GM12878 (cell line): ENCODE data around the gene ETV3L. TPM values are rescaled to one million over a fixed set of nuclear protein-coding genes. Genes with fewer than 3 reads are reported as not detected.

Source experiments
- ATAC-seq: fragments of 200-7000 bp; cut with Tn5 transposase; 3 replicates; pipeline ENCODE4 v1.9.1; 2020; ENCODE audit warnings: mild to moderate bottlenecking, moderate library complexity
- BruUV-seq: library from RNA; stranded (reverse); fragments of 400-500 nt; replicated peaks from 2 replicates; lab custom pipeline; 2021; lab: Mats Ljungman, UMichigan
- CTCF ChIA-PET: fragments of 300-600 bp; sonication (Branson Sonifier 250); formaldehyde crosslinking; extraction: SDS; loops from one replicate; lab custom pipeline; 2021; ENCODE audit warnings: inconsistent platforms; lab: Yijun Ruan, JAX
- POLR2A ChIA-PET: fragments of 350-600 bp; formaldehyde crosslinking; extraction: SDS; loops from one replicate; lab custom pipeline; 2021; ENCODE audit warnings: inconsistent platforms; lab: Charles Lee
- RAD21 ChIA-PET: fragments of 300-600 bp; sonication (Branson Sonifier 250); formaldehyde crosslinking; loops from one replicate; lab custom pipeline; 2023; ENCODE audit warnings: antibody characterized with exemption; ENCODE audit not compliant: unreplicated experiment; lab: Charles Lee
- SMC1A ChIA-PET: fragments of 300-600 bp; sonication (Branson Sonifier 250); formaldehyde crosslinking; loops from one replicate; lab custom pipeline; 2023; ENCODE audit not compliant: unreplicated experiment, uncharacterized antibody; lab: Charles Lee
- DNase-seq: peaks from one replicate; pipeline ENCODE4 v3.0.0-alpha.2; 2011; ENCODE audit warnings: low read depth, low spot score
- FAIRE-seq: peaks from 3 replicates; lab custom pipeline; 2011; peaks lifted over from hg19 to GRCh38; lab: Jason Lieb, UNC
- H2AFZ ChIP-seq: 2 replicates; pipeline ENCODE4 v1.6.0; 2011; ENCODE audit warnings: low read depth, low read length, control low read depth; ENCODE audit not compliant: control insufficient read depth
- H3K27ac ChIP-seq: 2 replicates; pipeline ENCODE4 v1.5.1; 2011; ENCODE audit warnings: control low read depth; ENCODE audit not compliant: control insufficient read depth, insufficient read depth
- H3K27me3 ChIP-seq, 2 experiments: replicated peaks in 1 of 2; 2 replicates each; pipeline versions ENCODE4 v1.6.0 to v1.6.1; 2011; ENCODE audit warnings: low read length in 1 of 2; ENCODE audit not compliant: control insufficient read depth in 2 of 2, insufficient read depth in 2 of 2
- H3K36me3 ChIP-seq, 2 experiments: 2 replicates each; pipeline ENCODE4 v1.5.1; 2011; ENCODE audit warnings: low read length in 1 of 2; ENCODE audit not compliant: control insufficient read depth in 2 of 2, insufficient read depth in 2 of 2
- H3K4me1 ChIP-seq: 2 replicates; pipeline ENCODE4 v1.6.1; 2011; ENCODE audit warnings: mild to moderate bottlenecking, low read length, moderate library complexity, mixed read lengths; ENCODE audit not compliant: control insufficient read depth, insufficient read depth
- H3K4me2 ChIP-seq: 2 replicates; pipeline ENCODE4 v1.6.0; 2011; ENCODE audit warnings: control low read depth; ENCODE audit not compliant: control insufficient read depth, insufficient read depth
- H3K4me3 ChIP-seq: fragments of 200-600 bp; sonication (generic); 2 replicates; pipeline ENCODE4 v1.5.1; 2016
- H3K79me2 ChIP-seq: 2 replicates; pipeline ENCODE4 v1.6.0; 2011; ENCODE audit warnings: low read length; ENCODE audit not compliant: control insufficient read depth, insufficient read depth
- H3K9ac ChIP-seq: 2 replicates; pipeline ENCODE4 v1.8.0; 2011; ENCODE audit warnings: low read length, control low read depth, mixed read lengths; ENCODE audit not compliant: control insufficient read depth, insufficient read depth
- H3K9me3 ChIP-seq: replicated peaks from 3 replicates; pipeline ENCODE4 v1.5.1; 2011; ENCODE audit warnings: mild to moderate bottlenecking, low read length; ENCODE audit not compliant: control insufficient read depth, insufficient read depth
- H4K20me1 ChIP-seq: 2 replicates; pipeline ENCODE4 v1.6.0; 2011; ENCODE audit not compliant: control insufficient read depth, insufficient read depth
- BCL3 ChIP-seq: IDR thresholded peaks from 2 replicates; pipeline ENCODE4 v1.6.1; 2011; ENCODE audit warnings: borderline replicate concordance, low read depth, mild to moderate bottlenecking, moderate library complexity, low read length; ENCODE audit not compliant: insufficient read depth, poor library complexity, severe bottlenecking
- BMI1 ChIP-seq: fragments of 450-650 bp; IDR thresholded peaks from 2 replicates; pipeline ENCODE4 v1.6.1; 2016; ENCODE audit warnings: mild to moderate bottlenecking, moderate library complexity, borderline replicate concordance
- FOXK2 ChIP-seq: fragments of 450-650 bp; IDR thresholded peaks from 2 replicates; pipeline ENCODE4 v1.6.1; 2017; ENCODE audit warnings: mild to moderate bottlenecking, moderate library complexity
- GABPA ChIP-seq: IDR thresholded peaks from 2 replicates; pipeline ENCODE4 v1.6.1; 2014; ENCODE audit warnings: antibody characterized with exemption, low read depth, mild to moderate bottlenecking, inconsistent platforms
- IKZF2 ChIP-seq, 2 experiments: fragments of 450-650 bp; IDR thresholded peaks; 2 replicates each; pipeline ENCODE4 v1.6.1; 2017; ENCODE audit warnings: mild to moderate bottlenecking in 2 of 2, moderate library complexity in 2 of 2
- MEF2A ChIP-seq: IDR thresholded peaks from 2 replicates; pipeline ENCODE4 v1.6.1; 2011; ENCODE audit warnings: low read depth, mild to moderate bottlenecking, low read length, moderate library complexity; ENCODE audit not compliant: insufficient read depth
- POLR2A ChIP-seq: IDR thresholded peaks from 2 replicates; pipeline ENCODE4 v1.6.1; 2011; ENCODE audit warnings: low read depth, mild to moderate bottlenecking, low read length
- POLR2AphosphoS5 ChIP-seq: IDR thresholded peaks from 2 replicates; pipeline ENCODE4 v1.6.1; 2011; ENCODE audit warnings: mild to moderate bottlenecking, low read length, inconsistent platforms
- RELA ChIP-seq: fragments of 450-650 bp; IDR thresholded peaks from 2 replicates; pipeline ENCODE4 v1.8.0; 2014; ENCODE audit warnings: borderline replicate concordance; ENCODE audit not compliant: partially characterized antibody
- SREBF1 ChIP-seq: IDR thresholded peaks from 2 replicates; pipeline ENCODE4 v1.6.1; 2012; ENCODE audit warnings: mild to moderate bottlenecking, low read length
- STAT3 ChIP-seq: IDR thresholded peaks from 2 replicates; pipeline ENCODE4 v1.6.1; 2011; ENCODE audit warnings: low read depth, low read length, improper control_type of control experiment
- TARDBP ChIP-seq: IDR thresholded peaks from 2 replicates; pipeline ENCODE4 v1.6.1; 2016; ENCODE audit warnings: borderline replicate concordance
- ZBTB4 ChIP-seq: fragments of 450-650 bp; formaldehyde crosslinking; IDR thresholded peaks from 2 replicates; pipeline ENCODE4 v1.4.0; 2022; ENCODE audit warnings: mild to moderate bottlenecking, moderate library complexity
- ZNF24 ChIP-seq: fragments of 450-650 bp; IDR thresholded peaks from 2 replicates; pipeline ENCODE4 v1.6.1; 2017; ENCODE audit warnings: antibody characterized with exemption, mild to moderate bottlenecking
- ZNF384 ChIP-seq: IDR thresholded peaks from 2 replicates; pipeline ENCODE4 v1.6.1; 2012; ENCODE audit warnings: low read depth, mild to moderate bottlenecking, low read length, improper control_type of control experiment, borderline replicate concordance
- ZZZ3 ChIP-seq: IDR thresholded peaks from 2 replicates; pipeline ENCODE4 v1.6.1; 2011; ENCODE audit warnings: low read depth; ENCODE audit not compliant: control insufficient read depth, insufficient read length
- WGBS: methylation state at CpG from one replicate; pipeline ENCODE4 v1.1.6; 2016; ENCODE audit warnings: low lambda C conversion rate; ENCODE audit not compliant: insufficient replicate concordance, insufficient coverage; ENCODE audit errors: missing lambda C conversion rate; 5-methylcytosine and 5-hydroxymethylcytosine counted together
- in situ Hi-C: fragments of 300-500 bp; cut with MboI; formaldehyde crosslinking; loops from 9 replicates; pipeline ENCODE4 v1.14.3; 2018; ENCODE audit warnings: mixed read lengths
- intact Hi-C: fragments of 100-400 bp; cut with micrococcal nuclease; formaldehyde crosslinking; loops from one replicate; pipeline ENCODE4 v1.14.2; 2022; ENCODE audit not compliant: unreplicated experiment
- polyA plus RNA-seq, 11 experiments: library from polyadenylated mRNA; depleted of rRNA in 4 of 11; unstranded in 6 of 11; stranded (reverse) in 5 of 11; fragments of >200 nt; fragmentation: Nextera tagmentation in 4 of 11; fragmentation: Illumina TruSeq in 1 of 11; extraction: Ambion mirVana in 4 of 11; extraction: Trizol in 1 of 11; gene quantifications; 1 replicate in 1 of 11; 2 replicates in 10 of 11; pipeline versions ENCODE4 v1.2.1 to v1.2.3, GENCODE V29; 2011 to 2016; ENCODE audit warnings: inconsistent platforms in 2 of 11, missing spikeins in 2 of 11, low read depth in 1 of 11
- total RNA-seq, 4 experiments: library from RNA; depleted of rRNA in 3 of 4; stranded (reverse); fragments of >200 nt in 3 of 4; fragmentation: Illumina TruSeq in 1 of 4; extraction: Trizol in 1 of 4; gene quantifications; 2 replicates each; pipeline versions ENCODE4 v1.2.1 to v1.2.3, GENCODE V29; 2013 to 2021
- TF ChIP-seq, protein P1 (sequence below): fragments of 450-650 bp; IDR thresholded peaks from 2 replicates; pipeline ENCODE4 v1.6.1; 2016; ENCODE audit warnings: mild to moderate bottlenecking

Gene ETV3L
- total and polyA plus RNA-seq, 10 of the 15 experiments (the other 5 are each of a cell fraction or from before 2014, with no cell fraction given), result 0.03 to 1.3 (median 0.44) TPM

DNA sequence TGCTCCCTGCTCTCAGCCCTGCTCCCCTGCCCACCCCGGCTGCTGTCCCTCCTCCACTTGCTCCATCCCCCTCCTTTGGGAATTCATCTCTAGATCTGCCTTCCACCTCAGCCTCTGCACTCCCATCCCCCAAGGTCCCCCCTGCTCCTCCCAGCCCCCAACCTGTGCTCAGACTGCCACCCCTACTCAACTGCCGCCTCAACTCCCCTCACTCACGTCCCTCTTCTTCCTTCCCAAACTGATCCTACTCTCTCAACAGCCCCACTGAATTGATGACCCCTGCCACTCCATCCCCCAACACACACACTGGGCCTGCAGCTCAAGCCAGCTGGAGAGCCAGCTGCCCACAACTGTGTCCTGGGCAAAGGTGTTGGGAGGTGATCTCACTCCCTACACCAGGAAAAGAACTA is 15.8 kb upstream of the ETV3L start:
- Histone ChIP-seq H3K4me1 (peaks cover 18% of the 10 kb centered on the region), H2AFZ (no peak overlapping the region), H3K4me2 (no peak overlapping the region), H3K27me3 (0 out of 4 replicates have a peak, but pooled peaks cover 0 to 2% of the 10 kb centered on the region in 2 experiments), H3K79me2 (no peaks in the 10 kb centered on the region), H3K36me3 (no peaks in the 10 kb centered on the region), H3K9ac (no peak overlapping the region), H3K4me3 (no peak overlapping the region), H4K20me1 (no peaks in the 10 kb centered on the region), H3K9me3 (no peaks in the 10 kb centered on the region), H3K27ac (no peak overlapping the region)
- in situ Hi-C loops, result no loop called here
- ChIA-PET SMC1A (interaction anchor here (0.9 kb wide), 1 partner anchor 39 kb away, joined by 5 read pairs; no protein-coding TSS in a partner anchor), RAD21 (interaction anchor here (1.0 kb wide), 1 partner anchor 27 kb away, joined by 3 read pairs; no protein-coding TSS in a partner anchor), POLR2A (interaction anchor here (1.7 kb wide), 1 partner anchor 32 kb away, joined by 4 read pairs; no protein-coding TSS in a partner anchor), CTCF (no interaction called here)
- WGBS, result 0% methylated on average over 3 of the region's 3 CpGs
- intact Hi-C loops, result no loop called here
- DNase-seq, result no peak
- BruUV-seq, result no TSS peak
- TF ChIP-seq POLR2A (no peak), ZNF384 (no peak), ZBTB4 (CRISPR knock-in tag) (no peak), GABPA (no peak), TARDBP (no peak), POLR2AphosphoS5 (no peak), MEF2A (no peak), ZNF24 (no peak), IKZF2 (IDR thresholded peaks at IDR 0.05) (no peak), SREBF1 (no peak), BMI1 (no peak), ZZZ3 (no peak), STAT3 (no peak), RELA (no peak), FOXK2 (no peak), BCL3 (no peak)
- TF ChIP-seq, protein P1, sequence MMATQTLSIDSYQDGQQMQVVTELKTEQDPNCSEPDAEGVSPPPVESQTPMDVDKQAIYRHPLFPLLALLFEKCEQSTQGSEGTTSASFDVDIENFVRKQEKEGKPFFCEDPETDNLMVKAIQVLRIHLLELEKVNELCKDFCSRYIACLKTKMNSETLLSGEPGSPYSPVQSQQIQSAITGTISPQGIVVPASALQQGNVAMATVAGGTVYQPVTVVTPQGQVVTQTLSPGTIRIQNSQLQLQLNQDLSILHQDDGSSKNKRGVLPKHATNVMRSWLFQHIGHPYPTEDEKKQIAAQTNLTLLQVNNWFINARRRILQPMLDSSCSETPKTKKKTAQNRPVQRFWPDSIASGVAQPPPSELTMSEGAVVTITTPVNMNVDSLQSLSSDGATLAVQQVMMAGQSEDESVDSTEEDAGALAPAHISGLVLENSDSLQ, result no peak
- no peak for ATAC-seq
- FAIRE-seq, result no peak
